Measurements from ENCODE around the gene RHNO1.

DNA sequence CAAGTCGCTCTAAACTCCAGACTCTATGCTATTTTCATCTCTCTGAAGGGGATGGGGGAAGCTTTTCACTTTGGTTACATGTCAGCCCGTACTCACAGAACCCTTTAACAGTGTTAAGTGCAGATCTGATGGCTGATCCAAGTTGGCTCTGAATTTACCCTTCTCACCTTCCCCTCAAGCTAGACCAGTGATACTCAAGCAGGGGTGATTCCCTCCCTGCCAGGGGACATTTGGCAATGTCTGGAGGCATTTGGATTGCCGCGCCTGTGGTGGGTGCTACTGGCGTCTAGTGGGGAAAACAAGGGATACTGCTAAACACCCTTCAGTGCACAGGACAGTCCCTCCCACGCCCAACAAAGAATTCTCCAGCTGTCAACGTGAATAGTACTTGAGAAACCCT is 14.1 kb upstream of the RHNO1 start:
- TF ChIP-seq EZH2 (IDR thresholded peaks at IDR 0.05) (no peak), POLR2AphosphoS5 (IDR thresholded peaks at IDR 0.05; ENCODE audit: borderline replicate concordance, low read depth, low read length) (no peak)
